ENCODE results near the gene SSH2.

Gene SSH2

DNA sequence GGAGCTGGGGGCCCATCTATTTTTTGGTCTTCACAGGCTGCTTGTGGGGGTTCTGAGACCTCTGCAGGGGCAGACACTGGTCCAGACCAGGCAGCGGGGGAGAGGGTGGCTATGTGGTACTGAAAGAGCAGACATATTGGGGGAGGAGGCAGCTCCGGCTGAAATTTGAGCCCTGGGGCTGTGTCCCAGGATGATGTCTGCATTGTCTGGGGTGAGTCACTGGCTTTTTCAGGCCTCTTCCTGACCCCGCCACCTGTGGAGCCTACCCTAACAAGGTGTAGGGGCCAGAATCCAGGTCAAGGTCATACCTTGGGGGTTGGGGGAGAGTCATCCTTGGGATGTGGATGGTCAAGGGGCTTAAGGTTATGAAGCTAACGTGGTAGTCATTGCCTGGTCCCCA is 309.8 kb downstream of the SSH2 start:
- Histone ChIP-seq H3K9me3 (ENCODE audit: control insufficient read depth in 5 of 5, low read length in 5 of 5) (no peaks in the 10 kb centered on the region), H3K27ac (ENCODE audit: low read depth, low read length) (no peak overlapping the region), H3K4me3 (ENCODE audit: low read depth in 1 of 5, low read length in 5 of 5) (no peak overlapping the region), H3K9ac (ENCODE audit: low read length in 5 of 5) (no peak overlapping the region), H3K36me3 (ENCODE audit: control insufficient read depth in 5 of 5, insufficient read depth in 5 of 5, low read length in 5 of 5) (no peaks in the 10 kb centered on the region), H3K27me3 (ENCODE audit: control insufficient read depth in 5 of 5, insufficient read depth in 4 of 5, low read length in 5 of 5) (peaks cover 0 to 5% (median 0%) of the 10 kb centered on the region in 5 donors), H3K4me1 (ENCODE audit: control insufficient read depth in 5 of 5, insufficient read depth in 5 of 5, low read length in 5 of 5) (peaks cover 3 to 59% (median 53%) of the 10 kb centered on the region in 5 donors)

DNA sequence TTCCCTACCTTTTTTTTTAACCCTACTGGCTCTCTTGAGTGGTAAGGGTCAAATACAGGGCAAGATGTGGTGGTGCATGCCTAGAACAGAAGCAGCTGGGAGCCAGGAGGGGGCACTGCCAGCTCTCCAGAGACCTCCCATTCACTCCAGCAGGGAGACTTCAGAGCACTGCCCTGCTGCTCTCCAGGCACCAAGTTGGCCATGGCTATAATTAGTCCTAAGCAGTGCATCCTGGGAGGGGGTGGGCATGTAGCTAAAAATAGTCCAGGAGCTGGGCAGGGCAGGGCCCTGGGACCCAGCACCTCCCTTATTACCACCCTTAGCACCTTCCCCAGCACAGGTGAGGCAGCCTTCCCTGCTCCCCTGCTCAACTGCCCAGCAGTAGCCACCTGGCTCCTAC is 310.8 kb downstream of the SSH2 start:
- Histone ChIP-seq H3K27me3 (ENCODE audit: control insufficient read depth in 5 of 5, insufficient read depth in 4 of 5, low read length in 5 of 5) (peaks cover 0 to 5% (median 0%) of the 10 kb centered on the region in 5 donors), H3K4me1 (ENCODE audit: control insufficient read depth in 5 of 5, insufficient read depth in 5 of 5, low read length in 5 of 5) (peaks cover 3 to 64% (median 61%) of the 10 kb centered on the region in 5 donors), H3K4me3 (ENCODE audit: low read depth in 1 of 5, low read length in 5 of 5) (no peak overlapping the region), H3K9ac (ENCODE audit: low read length in 5 of 5) (no peak overlapping the region), H3K36me3 (ENCODE audit: control insufficient read depth in 5 of 5, insufficient read depth in 5 of 5, low read length in 5 of 5) (no peaks in the 10 kb centered on the region), H3K9me3 (ENCODE audit: control insufficient read depth in 5 of 5, low read length in 5 of 5) (no peaks in the 10 kb centered on the region), H3K27ac (ENCODE audit: low read depth, low read length) (no peak overlapping the region)

DNA sequence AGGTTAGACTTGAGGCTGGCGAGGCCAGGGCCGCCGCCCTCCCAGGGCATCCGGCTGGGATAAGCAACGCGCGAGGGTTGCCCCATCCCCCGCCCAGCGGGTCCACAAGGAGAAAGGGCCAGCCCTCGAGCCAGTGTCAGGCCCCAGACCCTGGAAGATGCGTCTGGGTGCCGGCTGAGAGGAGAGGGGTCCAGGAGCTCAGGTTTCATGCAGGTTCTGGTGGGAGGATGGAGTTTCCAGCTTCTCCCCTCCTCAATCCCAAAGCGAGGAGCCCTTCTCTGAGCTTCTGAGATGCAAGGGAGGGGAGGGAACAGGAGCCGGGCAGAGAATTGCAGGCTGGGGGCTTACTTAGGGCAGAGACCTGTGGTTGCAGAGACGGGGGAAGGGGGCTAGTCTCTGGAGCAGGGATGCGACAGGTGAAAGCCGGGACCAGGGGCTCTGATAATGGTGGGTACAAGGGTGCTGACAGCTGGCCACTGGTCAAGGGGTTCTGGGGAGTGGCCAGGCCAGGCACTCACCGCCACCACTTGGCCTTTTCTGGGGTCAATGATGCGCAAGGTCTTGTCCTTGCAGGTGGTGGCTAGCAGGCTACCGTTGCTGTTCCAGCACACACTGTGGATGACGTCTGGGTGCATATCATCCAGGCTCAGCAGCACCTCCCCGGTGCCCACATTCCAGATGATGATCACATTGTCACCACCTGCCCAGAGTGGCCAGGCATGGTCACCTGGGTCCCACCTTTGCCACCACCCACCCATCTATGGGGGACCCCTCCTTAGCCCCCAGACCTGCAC is 311.6 kb downstream of the SSH2 start:
- Histone ChIP-seq H3K36me3 (ENCODE audit: control insufficient read depth in 5 of 5, insufficient read depth in 5 of 5, low read length in 5 of 5) (no peaks in the 10 kb centered on the region), H3K4me3 (ENCODE audit: low read depth in 1 of 5, low read length in 5 of 5) (peak overlapping the region in 3 of 5 donors; percentile 59 to 67 (median 65)), H3K27me3 (ENCODE audit: control insufficient read depth in 5 of 5, insufficient read depth in 4 of 5, low read length in 5 of 5) (peaks cover 0 to 5% (median 0%) of the 10 kb centered on the region in 5 donors), H3K9me3 (ENCODE audit: control insufficient read depth in 5 of 5, low read length in 5 of 5) (no peaks in the 10 kb centered on the region), H3K9ac (ENCODE audit: low read length in 5 of 5) (peak overlapping the region in 2 of 5 donors; percentile 14 to 35), H3K27ac (ENCODE audit: low read depth, low read length) (no peak overlapping the region), H3K4me1 (ENCODE audit: control insufficient read depth in 5 of 5, insufficient read depth in 5 of 5, low read length in 5 of 5) (peaks cover 6 to 71% (median 69%) of the 10 kb centered on the region in 5 donors)

DNA sequence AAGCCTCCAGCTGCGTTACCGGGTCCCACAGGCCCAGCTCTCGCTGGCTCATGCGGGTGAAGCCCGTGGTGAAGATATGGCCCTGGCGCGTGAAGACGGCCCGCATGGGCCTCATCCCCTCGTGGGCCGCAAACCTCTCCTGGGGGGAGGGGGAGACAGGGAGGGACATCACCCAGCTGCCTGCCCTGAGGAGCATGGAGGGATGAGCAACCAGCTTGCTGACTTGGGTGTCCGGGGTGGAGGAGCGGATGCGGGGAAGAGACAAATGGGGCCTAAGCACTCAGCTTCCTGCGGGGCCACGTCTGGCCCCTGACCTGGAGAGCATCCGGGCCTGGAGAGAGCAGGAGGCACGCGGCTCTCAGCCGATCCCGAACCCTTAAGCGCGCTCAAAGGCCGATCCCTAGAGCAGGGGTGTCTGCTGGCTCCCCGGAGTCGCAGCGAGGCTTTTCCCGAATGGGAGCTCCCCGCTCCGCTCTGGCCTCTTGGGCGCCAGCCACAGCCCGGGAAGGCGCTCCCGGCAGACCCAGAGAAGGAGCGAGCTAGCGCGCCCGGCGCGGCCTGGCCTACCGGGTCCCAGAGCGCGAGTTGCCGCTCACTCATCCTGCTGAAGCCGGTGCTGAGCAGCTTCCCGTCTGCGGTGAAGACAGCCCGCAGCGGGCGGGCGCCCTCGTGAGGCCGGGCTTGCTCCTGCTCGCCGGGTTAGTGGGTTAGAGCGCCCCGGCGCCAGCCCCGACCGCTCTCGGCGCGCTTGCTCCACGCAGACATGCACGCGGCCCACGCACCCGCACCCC is 312.4 kb downstream of the SSH2 start:
- H3K27ac ChIP-seq (ENCODE audit: low read depth, low read length) = peak overlapping the region; percentile 6
- peaks cover 6 to 71% (median 65%) of the 10 kb centered on the region in 5 donors for H3K4me1 ChIP-seq (ENCODE audit: control insufficient read depth in 5 of 5, insufficient read depth in 5 of 5, low read length in 5 of 5)
- peak overlapping the region in 4 of 5 donors; percentile 47 to 67 (median 62) for H3K4me3 ChIP-seq (ENCODE audit: low read depth in 1 of 5, low read length in 5 of 5)

DNA sequence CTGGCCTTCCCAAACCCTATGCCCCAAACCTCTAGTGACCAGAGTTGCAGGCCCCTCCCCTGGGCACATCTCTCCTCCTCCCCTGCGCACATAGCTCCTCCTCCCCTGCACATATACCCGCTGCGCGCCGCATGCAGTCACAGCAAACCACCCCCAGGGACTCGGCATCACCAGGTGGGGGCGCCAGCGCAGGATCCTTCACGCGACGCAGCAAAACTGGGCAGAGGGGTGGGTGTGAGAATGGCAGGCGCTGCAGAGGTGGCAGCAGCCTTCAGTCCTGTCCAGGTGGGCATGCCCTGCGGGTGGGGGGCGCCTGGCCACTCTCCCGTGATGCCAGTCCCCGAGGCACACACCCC is 312.9 kb downstream of the SSH2 start:
- Histone ChIP-seq H3K27me3 (ENCODE audit: control insufficient read depth in 5 of 5, insufficient read depth in 4 of 5, low read length in 5 of 5) (peaks cover 0 to 5% (median 0%) of the 10 kb centered on the region in 5 donors), H3K27ac (ENCODE audit: low read depth, low read length) (no peak overlapping the region), H3K36me3 (ENCODE audit: control insufficient read depth in 5 of 5, insufficient read depth in 5 of 5, low read length in 5 of 5) (no peaks in the 10 kb centered on the region), H3K9me3 (ENCODE audit: control insufficient read depth in 5 of 5, low read length in 5 of 5) (no peaks in the 10 kb centered on the region), H3K4me1 (ENCODE audit: control insufficient read depth in 5 of 5, insufficient read depth in 5 of 5, low read length in 5 of 5) (peaks cover 6 to 65% (median 60%) of the 10 kb centered on the region in 5 donors), H3K9ac (ENCODE audit: low read length in 5 of 5) (peak overlapping the region in 1 of 5 donors; percentile 71), H3K4me3 (ENCODE audit: low read depth in 1 of 5, low read length in 5 of 5) (peak overlapping the region in 4 of 5 donors; percentile 47 to 67 (median 62))

More for the DNA sequence above, 312.4 kb downstream of the SSH2 start:
- peak overlapping the region; percentile 25 to 71 (median 58) for H3K9ac ChIP-seq (ENCODE audit: low read length in 5 of 5)
- H3K9me3 ChIP-seq (ENCODE audit: control insufficient read depth in 5 of 5, low read length in 5 of 5) = no peaks in the 10 kb centered on the region
- peaks cover 0 to 5% (median 0%) of the 10 kb centered on the region in 5 donors for H3K27me3 ChIP-seq (ENCODE audit: control insufficient read depth in 5 of 5, insufficient read depth in 4 of 5, low read length in 5 of 5)
- H3K36me3 ChIP-seq (ENCODE audit: control insufficient read depth in 5 of 5, insufficient read depth in 5 of 5, low read length in 5 of 5) = no peaks in the 10 kb centered on the region

DNA sequence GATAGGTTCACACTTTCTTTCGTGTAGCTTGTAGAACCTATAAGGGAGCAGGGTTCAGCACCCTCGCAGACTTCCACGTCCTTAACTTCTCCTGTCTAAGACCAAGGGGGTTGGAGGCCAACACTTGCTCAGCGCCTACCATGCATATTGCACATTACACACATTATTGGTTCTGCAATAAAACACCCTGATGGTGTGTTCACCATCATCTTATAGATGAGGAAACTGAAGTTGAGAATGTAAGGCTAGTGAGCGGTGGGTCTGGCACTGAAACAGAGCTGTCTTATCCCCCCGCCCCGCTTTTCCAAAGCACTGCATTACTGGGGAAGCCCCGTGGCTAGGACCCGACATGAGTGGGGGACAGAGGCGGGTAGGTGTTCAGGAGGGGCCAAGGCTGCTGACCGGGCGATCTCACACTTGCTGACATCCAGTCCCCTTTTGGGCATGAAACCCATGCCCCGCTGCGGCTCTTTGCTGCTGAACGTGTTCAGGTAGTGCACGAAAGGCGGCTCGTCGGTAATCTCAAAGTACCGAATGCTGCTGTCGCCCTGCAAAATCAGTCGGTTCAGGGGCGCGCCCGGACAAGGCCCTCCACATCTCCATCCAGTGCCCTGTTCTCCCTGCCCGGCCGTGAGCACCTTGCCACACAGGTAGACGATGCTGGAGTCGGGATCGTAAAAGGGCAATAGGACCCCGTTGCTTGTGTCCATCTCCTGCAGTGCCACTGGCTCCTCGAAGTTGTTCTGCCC is 313.6 kb downstream of the SSH2 start:
- peaks cover 6 to 59% (median 53%) of the 10 kb centered on the region in 5 donors for H3K4me1 ChIP-seq (ENCODE audit: control insufficient read depth in 5 of 5, insufficient read depth in 5 of 5, low read length in 5 of 5)
- no peak overlapping the region for H3K27ac ChIP-seq (ENCODE audit: low read depth, low read length)

DNA sequence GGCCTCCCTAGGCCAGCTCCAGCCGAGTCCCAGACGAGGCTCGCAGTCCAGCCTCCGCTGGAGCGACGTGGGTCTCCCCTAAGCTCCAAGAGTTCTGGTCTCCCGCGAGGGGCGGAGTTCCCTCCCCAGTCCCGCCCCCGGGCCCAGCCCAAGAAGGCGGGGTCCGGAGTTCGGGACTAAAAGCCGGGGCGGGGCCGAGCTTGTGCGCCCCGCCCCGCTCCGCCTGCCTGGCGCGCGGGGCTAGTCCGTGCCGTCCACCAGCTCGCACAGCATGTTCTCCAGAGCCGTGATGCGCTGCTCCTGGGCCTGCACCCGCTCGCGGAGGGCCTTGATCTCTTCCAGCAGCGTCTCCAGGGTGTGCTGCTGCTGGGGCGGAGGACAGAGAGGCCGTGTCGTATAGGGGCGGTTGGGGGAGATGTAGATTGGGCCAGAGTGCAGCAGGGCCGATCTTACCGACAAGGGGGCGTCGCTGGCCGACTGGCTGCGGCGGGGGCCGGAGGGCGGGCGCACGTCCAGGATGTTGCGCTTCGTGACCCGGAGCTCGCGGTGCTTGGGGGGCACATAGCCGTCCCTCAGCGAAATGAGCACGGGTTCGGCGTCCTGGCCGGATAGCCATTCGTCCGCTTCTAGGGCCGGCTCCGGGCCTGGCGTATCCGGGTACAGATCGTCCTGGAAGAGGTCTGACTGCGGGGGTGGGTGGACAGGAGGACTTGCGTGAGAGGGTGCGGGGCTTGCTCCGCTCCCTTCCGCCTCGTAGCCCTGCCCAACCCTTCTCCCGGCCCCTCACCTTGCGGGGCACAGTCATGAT is 314.3 kb downstream of the SSH2 start:
- H3K36me3 ChIP-seq (ENCODE audit: control insufficient read depth in 5 of 5, insufficient read depth in 5 of 5, low read length in 5 of 5) = no peaks in the 10 kb centered on the region
- peak overlapping the region in 1 of 5 donors; percentile 0 for H3K9ac ChIP-seq (ENCODE audit: low read length in 5 of 5)
- peaks cover 0 to 5% (median 0%) of the 10 kb centered on the region in 5 donors for H3K27me3 ChIP-seq (ENCODE audit: control insufficient read depth in 5 of 5, insufficient read depth in 4 of 5, low read length in 5 of 5)
- H3K4me1 ChIP-seq (ENCODE audit: control insufficient read depth in 5 of 5, insufficient read depth in 5 of 5, low read length in 5 of 5) = peaks cover 6 to 59% (median 53%) of the 10 kb centered on the region in 5 donors
- H3K27ac ChIP-seq (ENCODE audit: low read depth, low read length) = no peak overlapping the region
- peak overlapping the region; percentile 35 to 69 (median 59) for H3K4me3 ChIP-seq (ENCODE audit: low read depth in 1 of 5, low read length in 5 of 5)
- no peaks in the 10 kb centered on the region for H3K9me3 ChIP-seq (ENCODE audit: control insufficient read depth in 5 of 5, low read length in 5 of 5)

More for the DNA sequence above, 313.6 kb downstream of the SSH2 start:
- H3K9ac ChIP-seq (ENCODE audit: low read length in 5 of 5) = no peak overlapping the region
- H3K4me3 ChIP-seq (ENCODE audit: low read depth in 1 of 5, low read length in 5 of 5) = peak overlapping the region; percentile 35 to 69 (median 59)
- peaks cover 0 to 5% (median 0%) of the 10 kb centered on the region in 5 donors for H3K27me3 ChIP-seq (ENCODE audit: control insufficient read depth in 5 of 5, insufficient read depth in 4 of 5, low read length in 5 of 5)
- no peaks in the 10 kb centered on the region for H3K9me3 ChIP-seq (ENCODE audit: control insufficient read depth in 5 of 5, low read length in 5 of 5)
- no peaks in the 10 kb centered on the region for H3K36me3 ChIP-seq (ENCODE audit: control insufficient read depth in 5 of 5, insufficient read depth in 5 of 5, low read length in 5 of 5)

DNA sequence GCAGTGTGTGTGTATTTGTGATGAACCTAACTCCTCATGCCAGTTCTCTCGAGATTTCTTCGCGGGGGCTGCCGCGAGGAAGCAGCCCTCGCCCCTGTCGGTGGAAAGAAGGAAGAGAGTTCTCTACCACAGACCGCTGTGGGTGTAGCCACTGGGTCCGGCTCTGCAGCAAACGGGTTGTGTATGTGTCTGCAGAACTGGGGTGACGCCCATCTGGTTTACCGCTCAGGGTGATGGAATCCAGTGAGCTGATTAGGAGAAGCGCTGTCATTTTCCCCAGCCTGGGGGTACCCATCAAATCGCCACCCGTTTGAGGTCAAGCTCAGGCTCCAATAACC is 315.0 kb downstream of the SSH2 start:
- Histone ChIP-seq H3K4me1 (ENCODE audit: control insufficient read depth in 5 of 5, insufficient read depth in 5 of 5, low read length in 5 of 5) (peaks cover 6 to 59% (median 53%) of the 10 kb centered on the region in 5 donors), H3K9ac (ENCODE audit: low read length in 5 of 5) (peak overlapping the region in 1 of 5 donors; percentile 0), H3K4me3 (ENCODE audit: low read depth in 1 of 5, low read length in 5 of 5) (peak overlapping the region; percentile 19 to 69 (median 59)), H3K9me3 (ENCODE audit: control insufficient read depth in 5 of 5, low read length in 5 of 5) (no peaks in the 10 kb centered on the region), H3K27ac (ENCODE audit: low read depth, low read length) (no peak overlapping the region), H3K36me3 (ENCODE audit: control insufficient read depth in 5 of 5, insufficient read depth in 5 of 5, low read length in 5 of 5) (no peaks in the 10 kb centered on the region), H3K27me3 (ENCODE audit: control insufficient read depth in 5 of 5, insufficient read depth in 4 of 5, low read length in 5 of 5) (peaks cover 0 to 5% (median 0%) of the 10 kb centered on the region in 5 donors)
